GM18526 (cell line): ENCODE results near the gene SLAMF1.

Source experiments
- POLR2A ChIP-seq: IDR thresholded peaks from 3 replicates; pipeline ENCODE4 v1.6.1; 2011; ENCODE audit not compliant: insufficient read length; ENCODE audit errors: extremely low read depth

SLAMF1 gene

DNA sequence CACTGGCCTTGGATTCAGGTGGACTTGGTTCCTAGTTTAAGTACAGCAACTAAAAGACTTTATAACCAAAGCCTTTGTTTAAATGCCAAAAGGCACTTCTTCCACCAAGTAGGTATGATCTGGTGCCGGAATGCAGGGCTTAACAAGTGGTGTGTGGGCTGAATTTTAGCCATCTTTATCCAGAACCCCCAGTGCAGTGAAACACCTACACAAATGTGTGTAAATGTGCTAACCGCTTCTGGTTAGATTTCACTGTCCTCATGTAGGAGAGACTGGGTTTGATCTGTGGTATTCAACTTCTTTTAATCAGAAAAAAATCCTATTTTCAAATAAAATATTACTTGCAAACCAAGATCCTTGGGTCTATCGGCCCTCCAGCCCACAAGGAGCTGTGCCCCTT is 10.3 kb downstream of the SLAMF1 start:
- TF ChIP-seq POLR2A: no peak

DNA sequence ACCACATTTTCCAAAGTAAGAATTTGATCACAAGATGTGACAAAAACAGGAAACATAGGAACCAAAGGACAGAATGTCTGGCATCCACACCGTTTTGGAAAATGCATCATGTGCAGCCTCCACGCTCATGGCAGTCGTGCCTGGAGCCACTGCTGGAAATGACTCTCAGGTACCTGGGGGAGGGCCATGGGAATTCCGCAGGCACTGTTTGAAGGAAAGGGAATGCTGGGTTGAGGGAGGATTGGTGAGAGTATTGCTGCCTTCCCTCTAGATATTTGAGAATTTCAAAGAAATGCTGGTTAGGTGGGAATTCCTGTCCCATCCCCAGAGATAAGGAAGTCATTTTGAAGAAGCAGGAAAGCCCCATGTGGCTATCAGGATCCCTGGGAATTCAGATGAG is 10.8 kb downstream of the SLAMF1 start:
- no peak for TF ChIP-seq POLR2A

DNA sequence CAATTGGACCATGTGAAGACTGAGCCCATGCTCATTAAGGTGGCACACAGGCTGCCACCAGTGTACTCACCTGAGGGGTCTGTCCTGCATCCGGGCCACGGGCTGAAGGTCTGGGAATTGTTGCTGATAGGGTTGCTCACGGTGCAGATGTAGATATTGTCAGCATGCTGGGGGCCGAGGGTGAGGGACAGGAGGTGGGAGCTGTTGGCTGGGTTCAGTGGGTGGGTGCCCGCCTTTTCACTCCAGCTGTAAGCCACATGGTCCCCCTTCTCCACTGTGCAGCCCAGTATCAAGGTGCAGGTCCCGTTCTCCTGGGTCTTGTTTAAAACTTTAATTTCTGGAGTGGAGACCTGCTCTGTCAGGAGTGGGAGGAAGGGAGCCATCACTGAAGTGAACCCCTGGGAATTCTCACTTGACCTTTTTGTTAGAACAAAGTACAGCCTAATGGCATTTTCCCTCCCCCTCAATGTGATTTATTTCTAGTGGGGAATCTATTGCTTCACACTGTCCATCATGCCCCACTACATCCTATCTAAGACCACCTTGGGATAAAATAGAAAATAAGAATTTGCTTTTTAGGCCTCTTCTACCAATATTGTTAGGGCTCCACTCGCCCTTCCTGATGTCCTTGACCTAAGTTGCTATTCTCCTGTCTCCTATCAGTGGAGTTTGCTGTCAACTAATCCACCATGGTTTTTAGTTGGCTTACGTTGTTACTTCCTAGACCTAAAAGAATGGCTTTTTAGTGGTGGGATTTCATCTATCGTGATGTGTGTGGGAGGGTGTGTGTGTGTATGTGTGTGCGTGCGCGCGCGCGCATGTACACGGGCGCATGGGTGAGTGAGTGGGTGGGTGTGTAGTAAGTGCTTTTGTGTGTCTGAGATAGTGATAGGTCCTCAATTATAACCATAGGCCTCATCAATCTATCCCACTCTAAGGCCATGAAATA is 12.0 kb downstream of the SLAMF1 start:
- peak; percentile 47 for TF ChIP-seq POLR2A

DNA sequence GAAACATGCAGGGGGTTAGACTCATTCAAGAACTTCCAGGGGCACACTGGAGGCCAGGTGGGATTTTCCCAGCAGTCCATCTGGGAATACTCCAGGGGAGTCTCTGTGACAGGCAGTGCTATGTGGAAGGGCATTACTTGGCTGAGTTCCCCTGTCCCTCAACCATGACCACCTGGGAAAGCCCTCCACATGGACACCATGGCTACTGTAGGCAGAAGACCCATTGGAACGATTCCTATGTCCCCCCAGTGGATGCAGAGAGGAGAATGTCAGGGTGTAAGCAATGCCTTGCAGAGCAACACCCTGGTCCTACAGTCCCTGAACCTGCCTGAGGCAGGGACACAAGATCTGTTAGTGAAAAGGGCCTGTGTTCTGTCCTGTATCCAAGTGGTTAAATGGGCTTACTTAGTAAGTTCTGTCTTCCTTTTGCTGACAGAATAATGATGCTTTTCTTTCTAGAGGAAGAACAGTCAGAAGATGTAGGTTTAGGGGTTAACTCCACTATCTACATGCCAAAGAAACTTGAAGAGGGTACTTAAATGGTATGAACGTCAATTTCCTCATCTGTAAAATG is 13.4 kb downstream of the SLAMF1 start:
- TF ChIP-seq POLR2A: peak; percentile 11

DNA sequence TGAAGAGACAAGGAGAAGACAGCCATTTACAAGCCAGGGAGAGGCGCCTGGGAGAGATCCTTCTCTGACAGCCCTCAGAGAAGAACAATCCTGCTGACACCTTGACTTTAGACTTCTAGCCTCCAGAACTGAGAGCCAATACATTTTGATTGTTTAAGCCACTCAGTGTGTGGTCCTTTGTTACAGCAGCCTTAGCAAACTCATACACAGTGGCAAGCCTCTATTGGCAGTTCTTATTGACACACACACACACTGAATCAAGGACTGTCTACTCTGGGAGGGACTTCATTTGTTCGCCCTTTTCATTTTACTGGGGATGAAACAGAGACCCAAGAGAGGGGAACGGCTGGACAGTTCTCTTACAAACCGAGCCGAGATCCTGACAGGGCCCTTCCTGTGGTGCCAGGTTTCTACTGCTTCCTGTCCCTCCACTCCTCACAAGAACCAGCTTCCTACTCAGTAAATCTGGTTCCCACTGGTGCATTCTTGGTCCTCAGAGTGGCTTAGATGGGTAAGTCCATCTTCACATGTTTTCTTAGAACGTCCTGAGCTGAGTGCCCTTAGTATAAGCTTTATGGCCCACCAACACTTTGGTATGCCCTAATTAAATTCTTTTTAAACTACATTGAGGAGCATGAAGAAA is 14.7 kb downstream of the SLAMF1 start:
- peak; percentile 27 for TF ChIP-seq POLR2A

DNA sequence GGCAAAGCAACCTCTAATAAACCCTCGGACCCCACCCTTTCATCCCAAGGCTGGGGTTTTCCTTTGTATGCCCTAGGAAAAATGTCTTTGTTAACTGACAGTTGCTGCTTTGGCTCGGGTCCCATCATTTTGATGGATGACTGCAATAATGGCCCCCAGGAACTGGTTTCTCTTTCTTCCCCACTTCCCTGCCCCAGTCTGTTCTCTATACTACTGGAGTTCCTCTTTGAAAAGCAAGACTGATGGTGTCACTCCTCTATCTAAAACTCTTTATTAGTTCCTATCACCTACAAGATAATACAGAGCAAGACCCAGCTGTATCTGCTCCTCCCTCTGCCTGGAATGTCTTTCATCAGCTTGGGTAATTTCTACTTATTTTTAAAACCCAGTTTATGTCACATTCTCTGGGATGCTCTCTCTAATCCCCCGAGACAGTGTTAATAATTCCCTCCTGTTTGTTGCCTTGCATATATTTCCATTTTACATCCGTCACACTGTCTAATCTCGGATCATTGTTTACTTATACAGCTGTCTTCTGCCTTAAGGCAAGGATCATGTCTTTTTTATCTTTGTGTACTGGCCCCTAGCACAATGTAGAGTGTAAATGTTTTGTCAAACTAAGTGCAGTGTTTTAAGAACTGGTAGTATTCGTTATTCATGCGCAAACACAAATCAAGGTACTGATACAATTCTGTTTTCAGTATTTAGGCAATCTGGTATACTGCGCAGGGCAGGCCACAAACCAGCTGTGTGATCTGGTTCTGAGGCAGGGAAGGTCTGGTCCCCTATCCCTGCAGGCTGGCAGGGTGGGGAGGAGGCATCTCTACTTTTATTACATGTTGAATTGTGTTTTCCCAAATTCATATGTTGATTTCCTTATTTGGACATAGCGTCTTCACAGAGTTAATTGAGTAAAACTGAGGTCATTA is 16.1 kb downstream of the SLAMF1 start:
- no peak for TF ChIP-seq POLR2A

DNA sequence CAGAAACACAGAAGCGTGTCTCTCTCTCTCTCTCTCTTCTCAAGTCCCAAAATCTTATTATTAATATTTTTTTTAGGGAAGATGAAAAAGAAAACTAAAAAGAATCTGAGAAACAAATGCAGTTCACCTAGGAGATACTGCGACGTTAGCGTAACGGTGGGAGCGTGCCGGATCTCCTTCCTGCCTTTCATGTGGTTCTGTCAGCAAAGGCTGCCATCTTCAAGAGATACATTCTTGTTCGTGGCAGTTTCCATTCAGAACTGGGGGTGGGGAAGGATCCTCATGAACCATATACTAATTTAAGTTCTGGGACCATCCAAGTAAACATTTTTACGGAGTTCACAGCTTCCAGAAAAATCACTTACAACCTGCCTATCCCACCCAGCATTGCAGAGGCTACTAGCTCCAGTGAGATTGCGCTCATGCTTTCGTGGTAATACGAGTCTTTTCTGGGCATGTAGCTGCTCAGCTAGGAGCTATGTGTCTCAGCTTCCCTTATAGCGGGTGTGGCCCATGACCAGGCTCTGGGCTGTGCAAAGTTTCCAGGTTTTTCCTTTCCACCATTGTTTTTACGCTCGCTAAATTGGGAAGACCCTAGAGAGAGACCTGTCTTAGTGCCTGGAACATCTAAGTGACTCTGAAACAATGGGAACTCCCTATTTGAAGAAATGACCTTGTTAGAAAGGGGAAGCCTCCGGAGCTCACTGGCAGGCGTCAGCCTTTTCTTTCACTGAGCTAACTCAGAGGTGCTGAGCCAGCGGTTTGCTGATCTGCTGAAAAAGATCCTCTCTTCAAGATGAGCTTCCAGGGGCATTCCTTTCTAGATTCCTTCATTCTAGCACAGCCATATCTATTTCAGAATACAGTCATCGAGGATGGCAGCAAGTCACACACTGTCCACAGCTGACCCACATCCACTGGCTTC is 17.3 kb downstream of the SLAMF1 start:
- peak; percentile 10 for TF ChIP-seq POLR2A

DNA sequence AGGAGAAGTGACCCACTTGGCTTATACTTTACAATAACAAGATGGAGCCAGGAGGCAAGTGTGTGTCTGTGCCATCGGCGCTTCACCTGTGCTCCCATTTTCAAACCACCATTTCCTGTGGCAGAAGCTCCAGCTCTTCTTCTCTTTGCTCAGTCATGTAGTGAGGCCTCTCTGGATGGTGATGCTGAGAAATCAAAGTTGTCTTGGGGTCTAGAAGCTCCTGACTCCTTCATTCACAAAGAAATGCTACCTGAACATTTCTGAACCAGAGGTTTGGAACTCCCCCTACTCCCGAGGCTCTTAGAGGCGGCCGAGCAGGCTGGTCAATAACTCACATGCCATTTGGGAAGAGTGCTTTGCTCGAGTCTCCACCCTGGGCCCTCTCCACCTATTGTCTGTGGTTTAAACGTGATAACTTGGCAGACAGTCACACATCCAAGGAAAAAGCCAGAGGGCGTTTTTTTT is 18.0 kb downstream of the SLAMF1 start:
- peak; percentile 7 for TF ChIP-seq POLR2A

DNA sequence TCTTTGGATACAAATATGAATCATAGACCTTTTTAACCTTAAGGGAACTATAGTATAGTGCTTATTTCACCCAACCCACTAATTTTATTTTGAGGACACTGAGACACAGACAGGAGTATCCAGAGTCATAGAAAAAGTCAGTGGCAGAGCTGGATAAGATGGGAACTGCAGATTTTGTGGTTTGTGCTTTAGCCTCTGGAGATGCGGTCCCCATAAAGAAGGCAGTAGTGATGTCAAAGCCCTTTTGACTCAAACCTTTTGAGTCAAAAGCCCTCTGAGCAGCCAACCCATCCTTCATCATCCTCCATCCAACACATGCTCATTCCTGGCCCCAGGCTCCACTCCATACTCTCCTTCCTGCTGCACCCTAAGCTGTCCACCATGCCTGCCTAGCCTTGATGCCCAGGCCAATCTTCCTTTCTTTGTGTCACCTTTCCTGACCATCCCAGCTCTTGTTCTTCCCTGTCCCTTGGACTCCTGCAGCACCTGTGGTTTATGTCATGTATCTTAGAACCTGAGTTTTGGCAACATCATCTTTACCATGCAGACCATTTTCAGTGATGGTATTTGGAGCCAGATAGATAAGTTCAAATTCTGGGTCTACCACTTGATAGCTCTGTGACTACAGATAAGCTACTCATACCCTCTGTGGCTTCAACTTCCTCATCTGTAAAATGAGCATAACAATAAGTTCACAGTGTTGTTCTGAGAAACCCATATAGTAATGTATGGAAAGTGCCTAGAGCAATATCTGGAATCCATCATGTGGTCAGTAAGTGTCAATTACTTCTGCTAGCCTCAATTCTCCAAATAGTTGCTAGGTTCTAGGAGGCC is 20.1 kb downstream of the SLAMF1 start:
- TF ChIP-seq POLR2A: peak; percentile 47

DNA sequence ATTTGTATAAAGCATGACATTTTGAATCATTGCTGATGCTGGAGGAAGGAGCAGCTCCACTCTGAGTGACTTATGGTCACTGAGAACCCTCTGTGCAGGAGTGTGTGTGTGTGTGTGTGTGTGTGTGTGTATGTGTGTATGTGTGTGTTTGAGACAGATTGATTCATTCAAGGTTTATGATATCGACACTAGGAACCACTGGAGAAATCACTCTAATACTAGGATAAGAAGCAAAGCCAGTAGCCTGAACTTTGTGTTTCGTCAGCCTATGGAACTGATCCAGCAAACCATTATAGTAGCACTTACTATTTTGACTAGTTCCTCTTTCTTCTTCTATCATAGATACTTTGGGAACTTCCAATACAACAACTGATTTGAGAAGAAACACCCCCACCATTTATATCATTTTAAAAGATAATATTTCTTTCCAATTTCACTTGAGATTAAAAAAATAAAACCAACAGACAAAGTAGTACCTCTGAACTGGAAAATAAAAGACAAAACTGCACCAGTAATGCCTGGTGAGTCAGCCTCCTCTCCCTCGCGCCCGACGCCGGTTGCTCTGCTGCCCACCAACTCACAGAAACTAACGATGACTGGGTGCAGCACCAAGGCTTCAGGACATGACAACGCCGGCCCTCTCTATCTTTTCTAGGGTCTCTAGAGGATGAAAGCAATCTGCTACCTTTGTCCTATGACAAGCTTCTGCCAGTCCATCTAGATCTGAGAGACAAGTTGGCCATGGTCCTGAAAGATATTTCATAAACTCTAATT is 20.9 kb downstream of the SLAMF1 start:
- peak; percentile 28 for TF ChIP-seq POLR2A

DNA sequence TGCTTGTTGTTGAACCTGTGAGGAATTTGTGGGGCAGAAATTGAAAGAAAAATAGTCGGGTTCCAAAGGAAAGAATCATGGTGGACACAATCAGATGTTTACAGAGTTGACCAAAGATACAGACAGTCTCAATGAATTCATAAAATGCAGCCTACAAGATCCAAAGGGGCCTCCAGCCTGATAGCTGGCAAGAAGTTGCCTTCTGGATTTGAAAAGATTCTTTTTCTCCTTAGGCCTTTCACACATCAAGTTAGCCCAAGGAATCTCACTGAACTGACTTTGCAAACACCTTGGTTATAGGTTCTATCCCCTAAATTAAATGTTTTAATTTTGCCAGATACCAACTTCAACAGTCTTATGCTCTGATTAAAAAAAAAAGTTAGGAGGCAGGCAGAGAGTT is 21.5 kb downstream of the SLAMF1 start:
- no peak for TF ChIP-seq POLR2A

DNA sequence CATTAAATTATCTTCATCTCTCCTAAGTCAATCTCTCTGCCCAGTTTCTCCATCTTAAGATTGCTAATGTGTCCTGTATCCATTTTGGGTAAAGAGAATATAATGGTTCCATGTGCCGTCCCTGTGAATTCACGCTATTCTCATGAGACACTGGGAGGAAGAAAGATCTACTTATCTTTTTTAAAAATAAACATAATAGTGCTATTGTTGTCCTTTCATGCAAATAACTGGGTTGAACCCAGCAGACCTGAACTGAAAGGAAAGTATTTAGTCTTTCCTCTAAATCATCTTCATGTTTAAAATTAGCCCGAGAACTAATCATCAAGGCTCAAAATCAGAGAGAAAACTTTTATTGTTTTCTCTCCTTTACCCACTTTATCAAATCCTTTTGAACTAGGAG is 22.4 kb downstream of the SLAMF1 start:
- no peak for TF ChIP-seq POLR2A
